ENCODE data around the gene GRIN3B. TPM values are rescaled to one million over a fixed set of nuclear protein-coding genes. Genes with fewer than 3 reads are reported as not detected.

GRIN3B gene
- total RNA-seq, 1 donor from 2014 or later = 0.95 TPM

GRCh38 chr19:982567-983170 lies 17.6 kb upstream of the GRIN3B start:
- Mint-ChIP-seq H3K27me3 (ENCODE audit: unreplicated experiment) (peaks cover 3% of the 10 kb centered on the region), H3K27ac (ENCODE audit: unreplicated experiment) (no peak overlapping the region), H3K9me3 (ENCODE audit: unreplicated experiment) (no peaks in the 10 kb centered on the region), H3K4me1 (ENCODE audit: unreplicated experiment) (peaks cover 4% of the 10 kb centered on the region), H3K4me3 (ENCODE audit: unreplicated experiment) (peak overlapping the region; percentile 47), H3K36me3 (ENCODE audit: low read depth, unreplicated experiment) (peaks cover 4% of the 10 kb centered on the region)
- DNase-seq (ENCODE audit: low spot score) = peak; percentile 91
- TF ChIP-seq CTCF (IDR thresholded peaks at IDR 0.05; ENCODE audit: unreplicated experiment) = peak; percentile 98

GRCh38 chr19:984165-984967 lies 15.9 kb upstream of the GRIN3B start, which contains the start of gene WDR18:
Gene WDR18, plus strand, starts transcription at chr19:984345. Its CDS starts 9 bp downstream, at chr19:984354.
- Mint-ChIP-seq H3K4me3 (ENCODE audit: unreplicated experiment) (peak within 1 kb of the TSS; percentile 97), H3K4me1 (ENCODE audit: unreplicated experiment) (peaks cover 8% of the 10 kb centered on the region), H3K27me3 (ENCODE audit: unreplicated experiment) (peaks cover 3% of the 10 kb centered on the region), H3K27ac (ENCODE audit: unreplicated experiment) (peak within 1 kb of the TSS; percentile 57), H3K36me3 (ENCODE audit: low read depth, unreplicated experiment) (peaks cover 10% of the 10 kb centered on the region), H3K9me3 (ENCODE audit: unreplicated experiment) (no peaks in the 10 kb centered on the region)
- TF ChIP-seq CTCF (IDR thresholded peaks at IDR 0.05; ENCODE audit: unreplicated experiment) = peak; percentile 17
- peak; percentile 88 for DNase-seq (ENCODE audit: low spot score)

- Mint-ChIP-seq H3K27me3 (ENCODE audit: unreplicated experiment) (peaks cover 3% of the 10 kb centered on the region), H3K9me3 (ENCODE audit: unreplicated experiment) (no peaks in the 10 kb centered on the region), H3K4me3 (ENCODE audit: unreplicated experiment) (no peak overlapping the region), H3K27ac (ENCODE audit: unreplicated experiment) (no peak overlapping the region), H3K4me1 (ENCODE audit: unreplicated experiment) (peaks cover 8% of the 10 kb centered on the region), H3K36me3 (ENCODE audit: low read depth, unreplicated experiment) (peaks cover 10% of the 10 kb centered on the region)
- DNase-seq (ENCODE audit: low spot score) = no peak
- no peak for TF ChIP-seq CTCF (IDR thresholded peaks at IDR 0.05; ENCODE audit: unreplicated experiment)
Observed at GRCh38 chr19:986083-986482, 14.1 kb upstream of the GRIN3B start.

- no peak overlapping the region for H3K4me3 Mint-ChIP-seq (ENCODE audit: unreplicated experiment)
- H3K27ac Mint-ChIP-seq (ENCODE audit: unreplicated experiment) = no peak overlapping the region
- no peaks in the 10 kb centered on the region for H3K9me3 Mint-ChIP-seq (ENCODE audit: unreplicated experiment)
- peaks cover 10% of the 10 kb centered on the region for H3K36me3 Mint-ChIP-seq (ENCODE audit: low read depth, unreplicated experiment)
- peaks cover 8% of the 10 kb centered on the region for H3K4me1 Mint-ChIP-seq (ENCODE audit: unreplicated experiment)
- H3K27me3 Mint-ChIP-seq (ENCODE audit: unreplicated experiment) = peaks cover 3% of the 10 kb centered on the region
- no peak for DNase-seq (ENCODE audit: low spot score)
- no peak for TF ChIP-seq CTCF (IDR thresholded peaks at IDR 0.05; ENCODE audit: unreplicated experiment)
Observed at GRCh38 chr19:988081-988480, 12.1 kb upstream of the GRIN3B start.

- Mint-ChIP-seq H3K4me3 (ENCODE audit: unreplicated experiment) (peak overlapping the region; percentile 62), H3K27ac (ENCODE audit: unreplicated experiment) (no peak overlapping the region), H3K36me3 (ENCODE audit: low read depth, unreplicated experiment) (peaks cover 10% of the 10 kb centered on the region), H3K4me1 (ENCODE audit: unreplicated experiment) (peaks cover 8% of the 10 kb centered on the region), H3K9me3 (ENCODE audit: unreplicated experiment) (no peaks in the 10 kb centered on the region), H3K27me3 (ENCODE audit: unreplicated experiment) (peaks cover 3% of the 10 kb centered on the region)
- TF ChIP-seq CTCF (IDR thresholded peaks at IDR 0.05; ENCODE audit: unreplicated experiment) = no peak
- no peak for DNase-seq (ENCODE audit: low spot score)
Observed at GRCh38 chr19:988510-988909, 11.7 kb upstream of the GRIN3B start.

Data from endothelial cell (in vitro differentiated cells).